HG02973 (cell line): Measurements from ENCODE around the gene DUSP10.

ENCODE experiments used
- ATAC-seq: cut with Tn5 transposase; IDR thresholded peaks from one replicate; pipeline ENCODE4 v1.9.1; 2021; ENCODE audit warnings: moderate library complexity; ENCODE audit not compliant: unreplicated experiment

The DUSP10 gene

DNA sequence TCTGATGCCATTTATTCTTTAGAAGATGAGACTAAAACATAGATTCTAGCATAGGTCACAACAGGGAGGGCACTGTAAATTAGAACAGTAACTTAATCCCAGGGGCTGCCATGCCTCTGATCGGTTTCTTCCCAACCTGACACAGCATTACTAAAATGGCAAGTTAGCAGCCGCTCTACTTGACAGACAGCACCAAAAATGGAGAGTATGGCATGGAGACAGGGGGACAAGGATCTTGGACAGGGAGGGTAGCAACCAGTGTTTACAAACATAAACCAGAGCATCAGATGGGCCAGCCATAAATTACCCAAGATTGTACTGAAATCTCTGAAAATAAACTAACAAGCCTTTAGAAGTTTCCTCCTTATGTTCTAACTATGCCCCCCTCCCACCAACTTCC lies 5.9 kb downstream of the DUSP10 start:
- ATAC-seq = no peak

GRCh38 chr1:221734187-221734586 lies 7.7 kb downstream of the DUSP10 start:
- no peak for ATAC-seq

GRCh38 chr1:221732052-221732451 lies 9.8 kb downstream of the DUSP10 start:
- ATAC-seq = no peak

DNA sequence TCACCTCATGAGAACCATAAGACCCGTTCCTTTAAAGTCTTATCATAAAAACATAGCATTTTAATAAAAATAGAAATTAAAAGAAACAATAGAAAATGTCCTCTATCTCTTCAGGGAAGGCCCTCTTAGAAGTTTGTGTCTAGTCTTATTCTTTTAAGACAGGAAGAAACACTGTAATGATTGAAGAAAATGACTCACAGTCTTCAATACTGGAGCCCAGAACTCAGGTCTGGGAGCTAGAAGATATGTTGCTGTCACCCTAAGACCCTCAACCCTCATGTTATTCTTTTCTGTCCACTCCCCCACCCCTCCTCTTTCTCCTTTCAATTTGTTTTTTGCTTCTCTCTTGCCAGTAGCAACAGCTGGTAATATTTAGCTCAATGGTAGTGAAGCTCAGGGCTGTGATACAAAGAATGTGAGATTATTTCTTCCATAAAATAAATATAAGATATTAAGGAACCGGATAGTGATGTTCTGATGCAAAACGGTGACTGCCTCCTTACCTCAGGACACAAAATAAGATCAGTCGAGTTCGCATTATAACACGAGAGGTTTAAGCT lies 12.0 kb downstream of the DUSP10 start:
- ATAC-seq = no peak

GRCh38 chr1:221728037-221728505 lies 13.8 kb downstream of the DUSP10 start:
- no peak for ATAC-seq

DNA sequence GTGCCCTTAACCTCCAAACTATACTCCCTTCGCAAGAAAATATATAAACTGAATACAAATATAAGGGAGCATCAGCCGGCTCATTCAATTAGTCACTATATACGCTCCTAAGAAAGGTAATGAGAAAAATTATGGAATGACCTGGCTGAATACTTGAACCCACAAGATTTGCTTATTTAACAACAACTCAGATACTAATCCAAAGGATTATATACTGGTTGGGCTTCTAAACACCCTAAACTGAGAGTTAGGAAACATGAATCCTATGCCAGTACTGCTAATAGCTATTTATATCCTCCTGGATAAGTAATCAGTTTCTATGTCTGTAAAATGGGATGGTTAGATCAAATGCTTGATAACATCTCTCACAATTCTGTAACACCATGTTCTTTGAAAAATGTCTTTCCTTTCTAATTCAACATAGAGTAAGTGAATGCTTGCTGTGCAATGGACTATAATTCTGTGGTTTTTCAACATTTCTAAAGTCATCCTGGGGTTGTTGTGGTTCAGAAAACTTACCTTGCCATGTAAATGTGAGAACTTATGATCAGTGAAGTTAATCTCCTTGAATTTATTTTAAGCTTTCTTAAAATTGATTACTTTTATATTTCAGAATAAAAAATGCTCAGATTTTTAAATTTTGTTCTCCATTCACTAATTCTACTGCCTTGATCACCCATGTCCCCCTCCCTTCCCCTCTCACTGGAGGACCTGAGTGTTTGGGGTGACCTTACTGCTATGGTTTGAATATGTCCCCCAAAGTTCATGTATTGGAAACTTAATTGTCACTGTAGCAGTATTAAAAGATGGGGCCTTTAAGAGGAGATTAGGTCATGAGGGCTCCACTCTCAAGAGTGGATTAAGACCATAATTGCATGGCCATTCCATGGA lies 14.5 kb downstream of the DUSP10 start:
- ATAC-seq = no peak

DNA sequence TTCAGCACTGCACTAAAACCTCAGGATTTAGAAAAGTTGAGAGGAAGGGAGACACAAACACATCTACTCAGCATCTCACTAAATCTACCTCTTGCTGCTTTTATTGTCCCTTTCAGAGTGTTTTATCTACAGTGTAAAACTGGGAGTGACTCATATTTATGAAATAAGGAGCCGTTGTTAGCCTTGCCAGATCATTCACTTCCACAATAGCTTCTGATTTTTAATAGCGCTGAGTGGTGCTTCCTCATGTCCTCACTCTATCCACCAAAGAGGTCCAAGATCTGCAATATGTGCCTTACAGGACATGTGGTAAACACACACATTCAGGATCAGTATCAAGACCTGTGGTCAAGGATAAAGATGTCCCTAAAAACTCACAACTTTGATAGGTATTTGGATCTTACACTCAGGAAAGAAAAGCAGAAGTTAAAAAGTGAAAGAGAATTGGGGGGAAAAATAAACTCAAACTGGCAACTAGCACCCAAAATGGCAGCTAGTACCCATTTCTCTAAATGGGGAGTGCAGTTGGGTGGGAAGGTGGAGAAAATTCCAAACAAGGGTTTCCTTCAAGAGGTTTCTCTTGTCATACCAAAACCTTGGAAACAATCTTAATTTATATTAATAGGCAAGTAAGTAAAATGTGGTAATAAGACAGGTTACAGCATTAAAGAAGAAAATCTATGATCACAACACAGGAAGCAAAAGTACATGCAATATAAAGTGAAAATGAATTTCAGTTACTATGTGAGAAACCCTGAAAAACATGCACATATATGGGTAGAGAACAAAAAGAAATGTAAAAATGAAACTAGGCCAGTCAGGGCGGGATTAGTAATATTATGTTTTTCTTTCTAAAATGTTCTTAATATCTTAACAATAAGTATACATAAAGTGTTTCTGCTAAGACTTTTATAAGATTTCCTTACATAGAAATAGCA lies 15.9 kb downstream of the DUSP10 start:
- peak; percentile 73 for ATAC-seq

DNA sequence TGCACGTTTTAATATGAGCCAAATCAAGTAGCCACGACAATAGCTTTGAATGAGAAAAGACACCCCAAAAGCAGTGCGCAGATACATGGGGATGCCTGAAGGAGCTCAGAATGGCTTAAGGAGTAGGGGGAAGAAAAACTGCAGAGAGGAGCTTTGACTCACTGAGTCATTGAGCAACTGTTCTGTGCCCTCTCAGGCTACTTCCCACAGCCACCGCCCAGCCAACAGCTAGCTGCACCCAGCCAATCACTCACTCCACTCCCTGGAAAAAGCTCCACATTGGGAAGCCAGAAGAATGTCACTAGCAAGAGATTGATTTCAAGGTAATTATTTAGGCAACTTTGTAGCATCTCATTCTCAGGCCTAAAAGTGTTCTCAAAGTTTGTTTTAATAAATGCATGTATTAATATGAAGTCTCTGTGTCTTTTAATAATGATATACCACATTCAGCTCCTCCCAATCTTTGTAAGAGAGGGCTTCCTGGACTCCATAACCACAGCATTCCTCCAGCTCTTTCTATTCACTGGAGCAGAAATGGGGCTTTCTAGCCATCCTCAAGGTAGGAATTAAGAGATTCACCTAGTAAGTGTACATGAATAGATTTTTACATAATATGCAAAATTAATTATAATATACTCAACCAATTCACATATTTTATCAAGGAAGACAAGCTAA lies 16.8 kb downstream of the DUSP10 start:
- ATAC-seq = no peak

DNA sequence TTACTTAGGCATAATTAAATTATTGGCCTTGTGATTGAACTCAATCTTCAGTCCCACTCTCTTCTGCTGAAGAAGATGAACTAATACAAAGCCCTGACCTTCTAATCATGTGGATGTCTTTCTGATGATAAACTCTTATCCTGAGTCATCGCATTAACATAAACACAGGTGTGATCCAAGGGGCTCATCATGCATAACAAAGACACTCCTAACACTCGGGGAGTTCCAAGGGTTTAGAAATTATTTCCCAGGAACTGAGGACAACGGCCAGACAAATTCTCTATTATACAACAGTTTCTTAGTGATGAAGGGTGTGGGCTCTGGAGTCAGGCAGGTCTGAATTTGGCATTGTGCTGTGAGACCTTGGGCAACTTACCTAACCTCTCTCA lies 18.0 kb downstream of the DUSP10 start:
- no peak for ATAC-seq

- no peak for ATAC-seq
These were observed 18.7 kb downstream of the DUSP10 start for GRCh38 chr1:221723018-221723847.

DNA sequence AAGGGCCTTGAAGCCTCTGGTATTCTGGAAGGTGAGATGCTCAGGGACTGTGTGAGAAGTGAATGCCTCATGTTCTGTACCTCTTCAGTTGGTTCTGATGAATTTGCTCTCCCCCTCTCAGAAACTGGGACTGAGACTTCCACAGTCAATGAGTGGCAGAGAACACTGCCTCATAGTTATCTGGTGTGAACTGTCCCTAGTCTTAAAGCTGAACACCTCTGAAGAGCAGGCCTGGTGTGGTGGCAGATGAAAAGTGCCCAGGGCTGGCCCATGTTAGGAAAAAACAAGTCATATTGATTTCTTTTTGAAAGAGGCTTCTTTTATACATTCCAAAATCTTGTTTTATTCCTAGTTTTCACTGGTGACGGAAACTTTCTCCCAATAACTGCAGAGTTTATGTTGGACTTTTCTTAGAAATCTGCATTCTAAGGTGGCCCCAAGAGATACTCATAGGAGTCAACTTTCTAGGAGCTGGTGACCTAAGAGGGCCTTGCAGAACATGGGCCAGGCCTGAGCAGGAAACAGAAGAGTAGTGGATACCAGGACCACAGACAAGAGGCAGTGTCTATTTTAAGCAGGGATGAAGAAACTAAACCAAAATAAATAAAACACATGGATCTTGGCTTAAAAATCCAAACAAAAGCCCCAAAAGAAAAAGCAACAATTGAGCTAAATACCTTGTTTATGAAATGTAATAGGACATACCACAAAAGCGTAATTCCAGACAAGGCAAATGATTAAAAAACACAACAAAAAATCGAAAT lies 19.5 kb downstream of the DUSP10 start:
- no peak for ATAC-seq

DNA sequence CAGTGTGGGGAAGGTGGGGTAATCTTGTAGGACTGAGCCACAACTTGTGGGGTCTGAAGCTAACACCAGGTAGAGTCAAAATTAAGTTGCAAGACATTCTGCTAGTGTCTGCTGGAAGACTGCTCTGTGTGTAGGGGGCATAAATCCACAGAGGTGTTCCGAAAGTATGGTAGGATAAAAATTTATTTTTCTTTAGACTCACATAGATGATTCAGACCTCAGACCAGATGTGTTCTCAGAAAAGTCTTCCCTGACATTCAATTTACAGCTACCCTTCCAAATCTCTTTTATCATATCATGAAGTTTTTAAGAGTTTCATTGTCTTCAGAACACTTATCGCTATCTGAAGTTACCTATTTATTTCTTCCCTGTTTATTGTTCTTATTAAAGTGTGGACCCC lies 21.3 kb downstream of the DUSP10 start:
- no peak for ATAC-seq

DNA sequence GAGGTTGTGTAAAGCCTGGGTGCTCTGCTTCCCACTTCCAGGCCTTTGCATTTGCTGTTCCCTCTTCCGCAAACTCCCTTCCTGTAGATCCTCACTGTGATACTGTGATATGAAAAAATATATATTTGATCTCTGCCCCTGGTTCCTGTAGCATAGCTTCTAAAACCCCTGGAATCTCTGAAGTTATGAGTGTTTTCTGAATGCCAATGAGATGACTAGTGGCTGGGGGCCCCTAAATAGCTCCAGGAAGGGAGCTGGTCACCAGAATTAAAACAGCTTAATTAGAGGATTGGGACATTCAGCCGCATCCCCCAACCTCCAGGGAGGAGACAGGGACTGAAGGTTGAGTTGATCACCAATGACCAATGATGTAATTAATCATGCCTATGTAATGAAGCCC lies 21.9 kb downstream of the DUSP10 start:
- no peak for ATAC-seq

- no peak for ATAC-seq
These were observed 22.7 kb downstream of the DUSP10 start for GRCh38 chr1:221719278-221719597.

DNA sequence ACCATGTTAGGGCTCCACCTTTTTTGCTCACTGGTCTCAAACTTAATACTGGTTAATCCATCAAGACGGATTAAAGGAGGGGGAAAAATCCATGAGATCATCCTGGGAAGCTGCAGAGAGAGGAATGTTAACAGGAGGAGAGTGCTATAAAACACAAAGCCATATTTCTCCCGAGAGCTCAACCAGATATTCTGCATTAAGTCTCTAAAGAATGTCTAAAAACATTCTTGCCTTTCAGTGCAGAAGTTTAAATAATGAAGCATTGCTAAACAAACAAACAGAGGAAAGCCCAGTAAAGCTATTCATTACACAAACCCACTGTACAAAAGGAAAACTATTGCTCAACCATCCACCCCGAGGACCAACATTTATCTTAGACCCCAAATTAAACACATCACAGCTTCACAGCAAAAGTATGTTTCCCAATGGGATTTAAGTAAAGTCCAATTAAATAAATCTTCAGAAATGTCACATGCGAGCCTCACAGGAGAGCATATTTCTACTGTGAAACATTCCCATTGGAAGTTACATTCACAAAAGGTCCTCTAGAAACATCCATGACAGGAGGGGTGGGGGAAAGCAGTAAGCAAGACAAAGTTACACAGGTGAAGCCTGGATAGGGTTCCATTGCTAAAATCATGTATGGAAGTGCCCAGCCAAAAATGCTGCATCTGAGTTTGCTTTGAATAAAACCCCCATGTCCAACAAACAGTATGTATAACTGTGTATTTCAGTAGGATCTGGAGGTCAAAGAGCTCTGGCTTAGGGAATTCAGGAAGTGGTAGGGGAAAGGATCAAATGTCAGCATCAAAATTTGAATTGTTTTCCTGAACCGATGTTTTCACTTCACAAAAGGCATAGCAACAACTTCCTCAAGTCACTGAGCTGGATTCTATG lies 23.3 kb downstream of the DUSP10 start:
- no peak for ATAC-seq

DNA sequence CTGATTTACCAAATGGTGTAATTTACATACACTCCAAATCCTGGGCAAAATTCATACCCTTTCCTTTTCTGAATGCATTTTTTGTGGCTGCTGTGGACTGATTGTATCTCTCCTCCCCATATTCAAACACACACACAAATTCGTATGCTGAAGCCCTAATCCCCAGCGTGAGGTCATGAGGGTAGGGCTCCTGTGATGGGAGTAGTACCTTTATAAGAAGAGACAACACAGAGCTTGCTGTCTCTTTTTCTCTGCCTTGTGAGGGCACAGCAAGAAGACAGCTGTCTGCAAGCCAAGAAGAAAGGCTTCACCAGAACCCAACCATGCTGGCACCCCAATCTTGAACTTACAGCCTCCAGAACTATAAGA lies 24.4 kb downstream of the DUSP10 start:
- ATAC-seq = no peak

DNA sequence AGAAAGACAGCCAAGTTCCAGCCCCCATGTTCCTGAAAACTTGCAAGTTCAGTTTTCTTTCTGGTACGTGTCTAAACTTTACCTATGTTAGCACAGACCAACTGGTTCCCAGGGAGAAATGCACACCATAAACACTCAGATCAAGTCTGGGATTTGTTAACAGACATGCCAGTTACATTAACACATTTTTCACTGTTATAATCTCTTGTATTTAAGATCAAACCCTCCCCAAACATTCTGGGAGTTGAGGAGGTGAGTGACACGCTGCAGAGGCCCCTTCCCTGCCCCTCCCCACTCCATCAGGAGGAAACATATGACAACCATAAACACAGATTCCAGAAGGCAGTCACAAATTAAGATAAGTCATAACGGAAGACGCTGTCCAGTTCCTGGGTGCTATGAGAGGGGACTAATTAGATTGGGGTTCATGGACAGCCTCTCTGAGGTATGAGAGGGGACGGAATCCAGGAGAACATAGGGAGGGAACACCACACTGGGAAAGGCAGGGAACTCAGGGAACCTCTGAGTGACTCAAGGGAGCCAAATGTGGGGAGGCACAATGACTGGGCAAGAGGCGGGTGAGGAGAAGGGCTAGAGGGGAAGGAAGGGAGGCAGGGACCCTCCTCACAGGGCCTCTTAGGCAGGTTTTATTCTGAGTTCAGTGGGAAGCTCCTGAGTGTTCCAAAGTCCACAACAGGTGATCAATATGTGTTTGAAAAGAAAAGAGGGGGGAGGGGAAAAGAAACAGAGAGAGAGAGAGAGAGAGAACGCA lies 25.0 kb downstream of the DUSP10 start:
- no peak for ATAC-seq
